Measurements from ENCODE around the gene DIS3L2. TPM values are rescaled to one million over a fixed set of nuclear protein-coding genes. Genes with fewer than 3 reads are reported as not detected.
"Not testable (repeated sequence)": the region's sequence is repeated elsewhere in the genome, so short reads cannot be mapped to it uniquely, and the experiment has no call there.

DIS3L2 gene
- total and polyA plus RNA-seq, 2 donors = 16.3 to 21.6 TPM

- H3K36me3 ChIP-seq (ENCODE audit: control insufficient read depth in 2 of 2, insufficient read depth in 2 of 2, low read length in 1 of 2) = no peaks in the 10 kb centered on the region
- H3K27ac ChIP-seq (ENCODE audit: low read depth in 1 of 2, low read length in 1 of 2) = no peak overlapping the region
- WGBS = 96% methylated on average over 8 of the region's 8 CpGs
- no peak overlapping the region for H3K4me3 ChIP-seq (ENCODE audit: low read length in 2 of 2)
- DNase-seq (ENCODE audit: low read depth in 6 of 9, low spot score in 9 of 9) = no peak
- peaks cover 43 to 61% of the 10 kb centered on the region in 2 donors for H3K27me3 ChIP-seq (ENCODE audit: control insufficient read depth in 2 of 2, insufficient read depth in 1 of 2, low read length in 1 of 2)
- peaks cover 0 to 3% of the 10 kb centered on the region in 2 donors for H3K4me1 ChIP-seq (ENCODE audit: control insufficient read depth in 2 of 2, insufficient read depth in 2 of 2, low read length in 2 of 2)
- peaks cover 0 to 4% of the 10 kb centered on the region in 2 donors for H3K9me3 ChIP-seq (ENCODE audit: control insufficient read depth in 2 of 2, insufficient read depth in 1 of 2, low read length in 1 of 2)
Measured at GRCh38 chr2:232353096-232353495, 391.6 kb downstream of the DIS3L2 start.

- peaks cover 43 to 56% of the 10 kb centered on the region in 2 donors for H3K27me3 ChIP-seq (ENCODE audit: control insufficient read depth in 2 of 2, insufficient read depth in 1 of 2, low read length in 1 of 2)
- no peaks in the 10 kb centered on the region for H3K36me3 ChIP-seq (ENCODE audit: control insufficient read depth in 2 of 2, insufficient read depth in 2 of 2, low read length in 1 of 2)
- 86% methylated on average over 7 of the region's 7 CpGs for WGBS
- DNase-seq (ENCODE audit: low read depth in 6 of 9, low spot score in 9 of 9) = no peak
- H3K4me3 ChIP-seq (ENCODE audit: low read length in 2 of 2) = no peak overlapping the region
- H3K27ac ChIP-seq (ENCODE audit: low read depth in 1 of 2, low read length in 1 of 2) = no peak overlapping the region
- peaks cover 0 to 4% of the 10 kb centered on the region in 2 donors for H3K9me3 ChIP-seq (ENCODE audit: control insufficient read depth in 2 of 2, insufficient read depth in 1 of 2, low read length in 1 of 2)
- peaks cover 0 to 3% of the 10 kb centered on the region in 2 donors for H3K4me1 ChIP-seq (ENCODE audit: control insufficient read depth in 2 of 2, insufficient read depth in 2 of 2, low read length in 2 of 2)
Measured at GRCh38 chr2:232353660-232354059, 392.1 kb downstream of the DIS3L2 start.

GRCh38 chr2:232354069-232354468 lies 392.6 kb downstream of the DIS3L2 start:
- Histone ChIP-seq H3K27ac (ENCODE audit: low read depth in 1 of 2, low read length in 1 of 2) (no peak overlapping the region), H3K27me3 (ENCODE audit: control insufficient read depth in 2 of 2, insufficient read depth in 1 of 2, low read length in 1 of 2) (peaks cover 43 to 52% of the 10 kb centered on the region in 2 donors), H3K9me3 (ENCODE audit: control insufficient read depth in 2 of 2, insufficient read depth in 1 of 2, low read length in 1 of 2) (peaks cover 0 to 4% of the 10 kb centered on the region in 2 donors), H3K4me1 (ENCODE audit: control insufficient read depth in 2 of 2, insufficient read depth in 2 of 2, low read length in 2 of 2) (peaks cover 0 to 3% of the 10 kb centered on the region in 2 donors), H3K4me3 (ENCODE audit: low read length in 2 of 2) (no peak overlapping the region), H3K36me3 (ENCODE audit: control insufficient read depth in 2 of 2, insufficient read depth in 2 of 2, low read length in 1 of 2) (no peaks in the 10 kb centered on the region)
- WGBS = 96% methylated on average over 5 of the region's 5 CpGs
- DNase-seq (ENCODE audit: low read depth in 6 of 9, low spot score in 9 of 9) = no peak

GRCh38 chr2:232361646-232362045 lies 400.1 kb downstream of the DIS3L2 start:
- no peak overlapping the region for H3K4me3 ChIP-seq (ENCODE audit: low read length in 2 of 2)
- 97% methylated on average over 5 of the region's 5 CpGs for WGBS
- no peaks in the 10 kb centered on the region for H3K27me3 ChIP-seq (ENCODE audit: control insufficient read depth in 2 of 2, insufficient read depth in 1 of 2, low read length in 1 of 2)
- no peak overlapping the region for H3K27ac ChIP-seq (ENCODE audit: low read depth in 1 of 2, low read length in 1 of 2)
- peaks cover 4 to 22% of the 10 kb centered on the region in 2 donors for H3K9me3 ChIP-seq (ENCODE audit: control insufficient read depth in 2 of 2, insufficient read depth in 1 of 2, low read length in 1 of 2)
- peaks cover 16 to 40% of the 10 kb centered on the region in 2 donors for H3K4me1 ChIP-seq (ENCODE audit: control insufficient read depth in 2 of 2, insufficient read depth in 2 of 2, low read length in 2 of 2)
- peaks cover 0 to 4% of the 10 kb centered on the region in 2 donors for H3K36me3 ChIP-seq (ENCODE audit: control insufficient read depth in 2 of 2, insufficient read depth in 2 of 2, low read length in 1 of 2)
- DNase-seq (ENCODE audit: low read depth in 6 of 9, low spot score in 9 of 9) = no peak

GRCh38 chr2:232362174-232362900 lies 400.8 kb downstream of the DIS3L2 start:
- H3K4me1 ChIP-seq (ENCODE audit: control insufficient read depth in 2 of 2, insufficient read depth in 2 of 2, low read length in 2 of 2) = peaks cover 16 to 40% of the 10 kb centered on the region in 2 donors
- H3K27ac ChIP-seq (ENCODE audit: low read depth in 1 of 2, low read length in 1 of 2) = peak overlapping the region; percentile 42 to 67
- peaks cover 0 to 4% of the 10 kb centered on the region in 2 donors for H3K36me3 ChIP-seq (ENCODE audit: control insufficient read depth in 2 of 2, insufficient read depth in 2 of 2, low read length in 1 of 2)
- peak in 8 of 9 donors; percentile 15 to 70 (median 30) for DNase-seq (ENCODE audit: low read depth in 6 of 9, low spot score in 9 of 9)
- peaks cover 4 to 22% of the 10 kb centered on the region in 2 donors for H3K9me3 ChIP-seq (ENCODE audit: control insufficient read depth in 2 of 2, insufficient read depth in 1 of 2, low read length in 1 of 2)
- no peaks in the 10 kb centered on the region for H3K27me3 ChIP-seq (ENCODE audit: control insufficient read depth in 2 of 2, insufficient read depth in 1 of 2, low read length in 1 of 2)
- 36% methylated on average over 8 of the region's 8 CpGs for WGBS
- H3K4me3 ChIP-seq (ENCODE audit: low read length in 2 of 2) = no peak overlapping the region

GRCh38 chr2:232363064-232363783 lies 401.7 kb downstream of the DIS3L2 start:
- H3K36me3 ChIP-seq (ENCODE audit: control insufficient read depth in 2 of 2, insufficient read depth in 2 of 2, low read length in 1 of 2); H3K27me3 ChIP-seq (ENCODE audit: control insufficient read depth in 2 of 2, insufficient read depth in 1 of 2, low read length in 1 of 2); DNase-seq (ENCODE audit: low read depth in 6 of 9, low spot score in 9 of 9): not testable (repeated sequence)
- Histone ChIP-seq H3K4me3 (ENCODE audit: low read length in 2 of 2) (peak overlapping the region; percentile 32 to 42), H3K4me1 (ENCODE audit: control insufficient read depth in 2 of 2, insufficient read depth in 2 of 2, low read length in 2 of 2) (peaks cover 16 to 40% of the 10 kb centered on the region in 2 donors), H3K27ac (ENCODE audit: low read depth in 1 of 2, low read length in 1 of 2) (peak overlapping the region; percentile 76 to 80), H3K9me3 (ENCODE audit: control insufficient read depth in 2 of 2, insufficient read depth in 1 of 2, low read length in 1 of 2) (peaks cover 4 to 22% of the 10 kb centered on the region in 2 donors)
- 76% methylated on average over 12 of the region's 12 CpGs for WGBS

- peak; percentile 32 to 83 (median 48) for DNase-seq (ENCODE audit: low read depth in 6 of 9, low spot score in 9 of 9)
- Histone ChIP-seq H3K27me3 (ENCODE audit: control insufficient read depth in 2 of 2, insufficient read depth in 1 of 2, low read length in 1 of 2) (no peaks in the 10 kb centered on the region), H3K36me3 (ENCODE audit: control insufficient read depth in 2 of 2, insufficient read depth in 2 of 2, low read length in 1 of 2) (peaks cover 0 to 4% of the 10 kb centered on the region in 2 donors), H3K27ac (ENCODE audit: low read depth in 1 of 2, low read length in 1 of 2) (peak overlapping the region; percentile 76 to 80), H3K4me1 (ENCODE audit: control insufficient read depth in 2 of 2, insufficient read depth in 2 of 2, low read length in 2 of 2) (peaks cover 16 to 40% of the 10 kb centered on the region in 2 donors), H3K9me3 (ENCODE audit: control insufficient read depth in 2 of 2, insufficient read depth in 1 of 2, low read length in 1 of 2) (peaks cover 4 to 22% of the 10 kb centered on the region in 2 donors), H3K4me3 (ENCODE audit: low read length in 2 of 2) (peak overlapping the region; percentile 32 to 42)
- 15% methylated on average over 14 of the region's 14 CpGs for WGBS
Measured at GRCh38 chr2:232363784-232364615, 402.5 kb downstream of the DIS3L2 start.

GRCh38 chr2:232364806-232365594 lies 403.5 kb downstream of the DIS3L2 start:
- H3K36me3 ChIP-seq (ENCODE audit: control insufficient read depth in 2 of 2, insufficient read depth in 2 of 2, low read length in 1 of 2); H3K27ac ChIP-seq (ENCODE audit: low read depth in 1 of 2, low read length in 1 of 2); DNase-seq (ENCODE audit: low read depth in 6 of 9, low spot score in 9 of 9); H3K4me3 ChIP-seq (ENCODE audit: low read length in 2 of 2); H3K27me3 ChIP-seq (ENCODE audit: control insufficient read depth in 2 of 2, insufficient read depth in 1 of 2, low read length in 1 of 2): not testable (repeated sequence)
- 65% methylated on average over 18 of the region's 18 CpGs for WGBS
- Histone ChIP-seq H3K4me1 (ENCODE audit: control insufficient read depth in 2 of 2, insufficient read depth in 2 of 2, low read length in 2 of 2) (peaks cover 16 to 48% of the 10 kb centered on the region in 2 donors), H3K9me3 (ENCODE audit: control insufficient read depth in 2 of 2, insufficient read depth in 1 of 2, low read length in 1 of 2) (peaks cover 4 to 22% of the 10 kb centered on the region in 2 donors)
